NB4 (cell line): Measurements from ENCODE around the gene YARS1.

Source experiments
- POLR2A ChIP-seq: IDR thresholded peaks from 2 replicates; pipeline ENCODE4 v1.6.1; 2011; ENCODE audit warnings: mild to moderate bottlenecking; ENCODE audit not compliant: insufficient read length; ENCODE audit errors: extremely low read depth
- TF ChIP-seq, protein P1 (sequence below): IDR thresholded peaks from one replicate; pipeline ENCODE4 v1.5.1; 2012; ENCODE audit warnings: low read depth, low read length
- TF ChIP-seq, protein P2 (sequence below): IDR thresholded peaks from 2 replicates; pipeline ENCODE4 v1.6.1; 2011; ENCODE audit warnings: low read depth, low read length

DNA sequence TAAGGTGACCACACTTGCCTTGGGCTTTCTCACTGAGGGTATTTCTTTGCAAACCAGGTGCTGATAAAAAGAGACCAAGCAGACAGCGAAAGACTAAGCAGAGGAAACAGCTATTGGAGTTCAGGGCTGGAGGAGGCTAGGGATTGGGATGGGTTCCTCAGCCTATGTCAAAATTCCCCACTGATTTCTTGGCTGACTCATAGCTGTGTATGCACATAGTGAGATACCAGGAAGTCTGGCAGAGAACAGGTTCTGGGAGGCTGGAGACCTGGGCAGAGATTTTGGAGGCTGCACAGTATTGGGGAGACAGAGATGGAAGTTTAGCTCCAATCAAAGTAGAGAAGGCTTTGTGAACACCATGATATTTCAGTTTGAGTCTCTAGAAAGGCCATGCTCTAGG, 25.3 kb downstream of the YARS1 start:
- TF ChIP-seq, protein P1, sequence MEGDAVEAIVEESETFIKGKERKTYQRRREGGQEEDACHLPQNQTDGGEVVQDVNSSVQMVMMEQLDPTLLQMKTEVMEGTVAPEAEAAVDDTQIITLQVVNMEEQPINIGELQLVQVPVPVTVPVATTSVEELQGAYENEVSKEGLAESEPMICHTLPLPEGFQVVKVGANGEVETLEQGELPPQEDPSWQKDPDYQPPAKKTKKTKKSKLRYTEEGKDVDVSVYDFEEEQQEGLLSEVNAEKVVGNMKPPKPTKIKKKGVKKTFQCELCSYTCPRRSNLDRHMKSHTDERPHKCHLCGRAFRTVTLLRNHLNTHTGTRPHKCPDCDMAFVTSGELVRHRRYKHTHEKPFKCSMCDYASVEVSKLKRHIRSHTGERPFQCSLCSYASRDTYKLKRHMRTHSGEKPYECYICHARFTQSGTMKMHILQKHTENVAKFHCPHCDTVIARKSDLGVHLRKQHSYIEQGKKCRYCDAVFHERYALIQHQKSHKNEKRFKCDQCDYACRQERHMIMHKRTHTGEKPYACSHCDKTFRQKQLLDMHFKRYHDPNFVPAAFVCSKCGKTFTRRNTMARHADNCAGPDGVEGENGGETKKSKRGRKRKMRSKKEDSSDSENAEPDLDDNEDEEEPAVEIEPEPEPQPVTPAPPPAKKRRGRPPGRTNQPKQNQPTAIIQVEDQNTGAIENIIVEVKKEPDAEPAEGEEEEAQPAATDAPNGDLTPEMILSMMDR: no peak
- TF ChIP-seq POLR2A: no peak
- TF ChIP-seq, protein P2, sequence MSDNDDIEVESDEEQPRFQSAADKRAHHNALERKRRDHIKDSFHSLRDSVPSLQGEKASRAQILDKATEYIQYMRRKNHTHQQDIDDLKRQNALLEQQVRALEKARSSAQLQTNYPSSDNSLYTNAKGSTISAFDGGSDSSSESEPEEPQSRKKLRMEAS: no peak
